Suppressor macrophage (primary cell): ENCODE data around the gene CREB5.

Experiments
- DNase-seq, 4 experiments: peaks; one replicate each; pipeline ENCODE4 v3.0.0-alpha.2; 2020 to 2022

CREB5 gene

GRCh38 chr7:28832669-28833068, 420.4 kb downstream of the CREB5 start:
- no peak for DNase-seq

GRCh38 chr7:28835800-28836199, 423.5 kb downstream of the CREB5 start:
- DNase-seq = peak in 1 of 4 experiments; percentile 22

- DNase-seq = peak; percentile 6 to 46 (median 26)
Measured at GRCh38 chr7:28836716-28837115, 424.4 kb downstream of the CREB5 start.

GRCh38 chr7:28837216-28837615, 424.9 kb downstream of the CREB5 start:
- DNase-seq = no peak

GRCh38 chr7:28840592-28840995, 428.3 kb downstream of the CREB5 start:
- DNase-seq = peak in 2 of 4 experiments; percentile 13 to 33

GRCh38 chr7:28841766-28842165, 429.4 kb downstream of the CREB5 start:
- no peak for DNase-seq

GRCh38 chr7:28842769-28843295, 430.5 kb downstream of the CREB5 start:
- DNase-seq = no peak

- DNase-seq = no peak
Measured at GRCh38 chr7:28845106-28845505, 432.8 kb downstream of the CREB5 start.

- DNase-seq = no peak
Measured at GRCh38 chr7:28847176-28847575, 434.9 kb downstream of the CREB5 start.

GRCh38 chr7:28847681-28848080, 435.4 kb downstream of the CREB5 start:
- DNase-seq = no peak

GRCh38 chr7:28848906-28849305, 436.6 kb downstream of the CREB5 start:
- DNase-seq = no peak

GRCh38 chr7:28850699-28851098, 438.4 kb downstream of the CREB5 start:
- DNase-seq = no peak

- peak; percentile 27 to 51 (median 34) for DNase-seq
Measured at GRCh38 chr7:28853150-28853549, 440.8 kb downstream of the CREB5 start.

GRCh38 chr7:28853834-28854749, 441.8 kb downstream of the CREB5 start:
- peak; percentile 74 to 89 (median 84) for DNase-seq

- DNase-seq = no peak
Measured at GRCh38 chr7:28854750-28855074, 442.4 kb downstream of the CREB5 start.

GRCh38 chr7:28855538-28856217, 443.4 kb downstream of the CREB5 start:
- no peak for DNase-seq

- DNase-seq = no peak
Measured at GRCh38 chr7:28856656-28857055, 444.3 kb downstream of the CREB5 start.

- no peak for DNase-seq
Measured at GRCh38 chr7:28858206-28858605, 445.9 kb downstream of the CREB5 start.

- DNase-seq = no peak
Measured at GRCh38 chr7:28858895-28859294, 446.6 kb downstream of the CREB5 start.

GRCh38 chr7:28861825-28862224, 449.5 kb downstream of the CREB5 start:
- DNase-seq = no peak

- no peak for DNase-seq
Measured at GRCh38 chr7:28862595-28863272, 450.4 kb downstream of the CREB5 start.

- no peak for DNase-seq
Measured at GRCh38 chr7:28865601-28866144, 453.4 kb downstream of the CREB5 start.

- no peak for DNase-seq
Measured at GRCh38 chr7:28868712-28869111, 456.4 kb downstream of the CREB5 start.
